Skin epidermis (tissue), 12 donors: Measurements from ENCODE around the gene SLC38A3.
"Not testable (repeated sequence)": the region's sequence is repeated elsewhere in the genome, so short reads cannot be mapped to it uniquely, and the experiment has no call there.

Experiments
- H3K27ac ChIP-seq, 21 experiments: fragments of 200-600 bp; sonication (generic) in 11 of 21; one replicate each; pipeline ENCODE4 v1.5.0; 2020; ENCODE audit warnings: mild to moderate bottlenecking in 3 of 21, inconsistent platforms in 2 of 21, moderate library complexity in 2 of 21
- H3K4me3 ChIP-seq, 7 experiments: fragments of 200-600 bp; sonication (generic) in 2 of 7; one replicate each; pipeline ENCODE4 v1.5.0; 2020; ENCODE audit warnings: inconsistent platforms in 2 of 7, mild to moderate bottlenecking in 2 of 7, moderate library complexity in 1 of 7

The SLC38A3 gene

GRCh38 chr3:50205413-50206276 lies 574 bp downstream of the SLC38A3 start:
- H3K27ac ChIP-seq, result no peak overlapping the region
- peak overlapping the region; percentile 6 to 34 (median 17) for H3K4me3 ChIP-seq

- Histone ChIP-seq H3K27ac (no peak overlapping the region), H3K4me3 (no peak overlapping the region)
Measured at GRCh38 chr3:50207359-50208042, 2.4 kb downstream of the SLC38A3 start.

- Histone ChIP-seq H3K27ac (no peak overlapping the region), H3K4me3 (no peak overlapping the region)
Measured at GRCh38 chr3:50208677-50209344, 3.7 kb downstream of the SLC38A3 start.

GRCh38 chr3:50210176-50210509 lies 5.1 kb downstream of the SLC38A3 start:
- H3K4me3 ChIP-seq, result no peak overlapping the region
- no peak overlapping the region for H3K27ac ChIP-seq

GRCh38 chr3:50210510-50211367 lies 5.7 kb downstream of the SLC38A3 start:
- Histone ChIP-seq H3K4me3 (no peak overlapping the region), H3K27ac (no peak overlapping the region)

GRCh38 chr3:50211368-50211717 lies 6.3 kb downstream of the SLC38A3 start:
- H3K27ac ChIP-seq, H3K4me3 ChIP-seq: not testable (repeated sequence)

GRCh38 chr3:50211930-50212329 lies 6.9 kb downstream of the SLC38A3 start:
- no peak overlapping the region for H3K4me3 ChIP-seq
- no peak overlapping the region for H3K27ac ChIP-seq

GRCh38 chr3:50212502-50212901 lies 7.4 kb downstream of the SLC38A3 start:
- Histone ChIP-seq H3K4me3 (no peak overlapping the region), H3K27ac (no peak overlapping the region)

GRCh38 chr3:50212971-50213370 lies 7.9 kb downstream of the SLC38A3 start:
- Histone ChIP-seq H3K4me3 (no peak overlapping the region), H3K27ac (no peak overlapping the region)

- Histone ChIP-seq H3K27ac (no peak overlapping the region), H3K4me3 (no peak overlapping the region)
Measured at GRCh38 chr3:50213373-50213772, 8.3 kb downstream of the SLC38A3 start.

GRCh38 chr3:50214824-50215223 lies 9.8 kb downstream of the SLC38A3 start:
- H3K27ac ChIP-seq, result no peak overlapping the region
- H3K4me3 ChIP-seq, result no peak overlapping the region

GRCh38 chr3:50215529-50215928 lies 10.5 kb downstream of the SLC38A3 start:
- Histone ChIP-seq H3K4me3 (no peak overlapping the region), H3K27ac (no peak overlapping the region)

GRCh38 chr3:50217681-50218080 lies 12.6 kb downstream of the SLC38A3 start:
- Histone ChIP-seq H3K4me3 (no peak overlapping the region), H3K27ac (no peak overlapping the region)

GRCh38 chr3:50218448-50218847 lies 13.4 kb downstream of the SLC38A3 start:
- Histone ChIP-seq H3K27ac (no peak overlapping the region), H3K4me3 (no peak overlapping the region)

GRCh38 chr3:50219285-50219684 lies 14.2 kb downstream of the SLC38A3 start:
- no peak overlapping the region for H3K27ac ChIP-seq
- no peak overlapping the region for H3K4me3 ChIP-seq

GRCh38 chr3:50220109-50220508 lies 15.0 kb downstream of the SLC38A3 start:
- Histone ChIP-seq H3K27ac (no peak overlapping the region), H3K4me3 (no peak overlapping the region)

GRCh38 chr3:50221051-50221410 lies 16.0 kb downstream of the SLC38A3 start:
- Histone ChIP-seq H3K27ac (no peak overlapping the region), H3K4me3 (no peak overlapping the region)

- Histone ChIP-seq H3K4me3 (no peak overlapping the region), H3K27ac (no peak overlapping the region)
Measured at GRCh38 chr3:50221411-50222168, 16.5 kb downstream of the SLC38A3 start.

- no peak overlapping the region for H3K4me3 ChIP-seq
- H3K27ac ChIP-seq, result no peak overlapping the region
Measured at GRCh38 chr3:50222169-50222528, 17.1 kb downstream of the SLC38A3 start.
